ENCODE measurements around the gene OR6X1. TPM values are rescaled to one million over a fixed set of nuclear protein-coding genes. Genes with fewer than 3 reads are reported as not detected.
A peak's percentile ranks its signal among the peaks of the same experiment; 100 is the strongest.

The OR6X1 gene
- total RNA-seq, 1 experiment from 2014 or later = not detected

DNA sequence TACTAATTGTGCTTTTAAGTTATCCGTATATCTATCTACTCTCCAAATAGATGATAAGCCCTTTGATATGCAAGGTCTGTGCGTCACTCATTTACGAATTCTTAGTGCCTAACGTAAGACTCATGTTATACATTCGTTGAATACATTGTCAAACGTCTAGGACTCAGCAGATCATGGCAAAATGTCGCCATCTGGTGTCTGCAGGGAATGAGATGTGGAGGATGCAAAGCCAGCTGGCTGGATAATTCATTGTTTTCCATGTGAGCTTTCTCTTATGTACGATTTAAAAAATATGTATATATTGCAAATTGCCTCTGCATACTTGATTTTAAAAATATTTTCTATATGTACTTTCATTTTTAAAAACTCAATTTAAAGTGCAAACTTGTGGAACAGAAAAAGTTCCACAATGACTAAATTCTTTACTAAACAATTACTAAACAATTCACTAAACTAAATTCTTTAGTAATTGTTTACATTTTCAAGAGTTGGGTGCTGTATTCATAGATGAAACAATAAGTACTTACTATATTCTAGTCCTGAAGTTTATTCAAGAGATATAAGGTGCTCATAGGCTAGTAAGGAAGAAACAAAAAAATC lies 46.6 kb downstream of the OR6X1 start:
- no peaks in the 10 kb centered on the region for H3K79me2 ChIP-seq (ENCODE audit: insufficient read depth, low read length)
- no peak overlapping the region for H2BK15ac ChIP-seq (ENCODE audit: low read depth, low read length)
- H2AFZ ChIP-seq (ENCODE audit: low read length) = no peak overlapping the region
- no peak overlapping the region for H3K4ac ChIP-seq (ENCODE audit: low read depth, low read length)
- H3K18ac ChIP-seq (ENCODE audit: insufficient read length, low read depth, low read length) = no peak overlapping the region
- Mint-ChIP-seq H3K27ac (no peak overlapping the region), H3K9me3 (peaks cover 0 to 3% of the 10 kb centered on the region in 2 experiments; a peak in 3 of 5 replicates), H3K4me1 (peaks cover 11 to 14% of the 10 kb centered on the region in 2 experiments), H3K27me3 (ENCODE audit: low read depth) (no peaks in the 10 kb centered on the region), H3K4me3 (no peak overlapping the region), H3K36me3 (ENCODE audit: insufficient read depth in 1 of 3, low read depth in 3 of 3) (0 out of 7 replicates have a peak, but pooled peaks cover 0 to 3% (median 0%) of the 10 kb centered on the region in 3 experiments)
- H3K4me1 ChIP-seq (ENCODE audit: insufficient read depth, low read length) = no peaks in the 10 kb centered on the region; the same call in 1 of the 2 replicates
- H3K4me2 ChIP-seq (ENCODE audit: insufficient read depth, insufficient read length, low read length) = no peak overlapping the region
- no peak overlapping the region for H2BK120ac ChIP-seq (ENCODE audit: low read depth, low read length, poor library complexity, severe bottlenecking)
- H3K56ac ChIP-seq (ENCODE audit: insufficient read length, low read depth, low read length) = no peak overlapping the region
- no peak overlapping the region for H2BK5ac ChIP-seq (ENCODE audit: insufficient read length, low read length)
- peak; percentile 60 for DNase-seq
- no peaks in the 10 kb centered on the region for H3K27me3 ChIP-seq (ENCODE audit: insufficient read depth, low read length)
- H4K91ac ChIP-seq (ENCODE audit: insufficient read length, low read depth, low read length) = no peak overlapping the region
- no CpG with 5 or more reads among the region's 8 CpGs for WGBS (ENCODE audit: extremely low coverage, insufficient read length, low lambda C conversion rate)
- no peak overlapping the region for H3T11ph ChIP-seq (ENCODE audit: low read length)
- no peak overlapping the region for H3K14ac ChIP-seq (ENCODE audit: insufficient read depth, low read length)
- no peak overlapping the region for H3K23ac ChIP-seq (ENCODE audit: insufficient read length, low read depth, low read length)
- no peaks in the 10 kb centered on the region for H4K20me1 ChIP-seq (ENCODE audit: control insufficient read depth, insufficient read depth, insufficient read length)
- H4K8ac ChIP-seq (replicated peaks; ENCODE audit: insufficient read length, low read depth, low read length) = no peak overlapping the region
- H3K27ac ChIP-seq (ENCODE audit: insufficient read length, low read depth, low read length) = no peak overlapping the region
- H2BK12ac ChIP-seq (ENCODE audit: insufficient read length, low read depth, low read length) = no peak overlapping the region
- H3K9me3 ChIP-seq (ENCODE audit: control insufficient read depth, low read depth, low read length) = no peaks in the 10 kb centered on the region
- TF ChIP-seq, protein P1, sequence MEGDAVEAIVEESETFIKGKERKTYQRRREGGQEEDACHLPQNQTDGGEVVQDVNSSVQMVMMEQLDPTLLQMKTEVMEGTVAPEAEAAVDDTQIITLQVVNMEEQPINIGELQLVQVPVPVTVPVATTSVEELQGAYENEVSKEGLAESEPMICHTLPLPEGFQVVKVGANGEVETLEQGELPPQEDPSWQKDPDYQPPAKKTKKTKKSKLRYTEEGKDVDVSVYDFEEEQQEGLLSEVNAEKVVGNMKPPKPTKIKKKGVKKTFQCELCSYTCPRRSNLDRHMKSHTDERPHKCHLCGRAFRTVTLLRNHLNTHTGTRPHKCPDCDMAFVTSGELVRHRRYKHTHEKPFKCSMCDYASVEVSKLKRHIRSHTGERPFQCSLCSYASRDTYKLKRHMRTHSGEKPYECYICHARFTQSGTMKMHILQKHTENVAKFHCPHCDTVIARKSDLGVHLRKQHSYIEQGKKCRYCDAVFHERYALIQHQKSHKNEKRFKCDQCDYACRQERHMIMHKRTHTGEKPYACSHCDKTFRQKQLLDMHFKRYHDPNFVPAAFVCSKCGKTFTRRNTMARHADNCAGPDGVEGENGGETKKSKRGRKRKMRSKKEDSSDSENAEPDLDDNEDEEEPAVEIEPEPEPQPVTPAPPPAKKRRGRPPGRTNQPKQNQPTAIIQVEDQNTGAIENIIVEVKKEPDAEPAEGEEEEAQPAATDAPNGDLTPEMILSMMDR (conservative IDR thresholded peaks at IDR 0.05) = peak; percentile 91
- H4K5ac ChIP-seq (ENCODE audit: insufficient read length, low read depth, low read length) = no peak overlapping the region
- H3K9ac ChIP-seq (ENCODE audit: extremely low read depth, insufficient read length, low read length) = no peak overlapping the region
- no peaks in the 10 kb centered on the region for H3K79me1 ChIP-seq (ENCODE audit: insufficient read depth, low read depth, low read length, poor library complexity, severe bottlenecking)
- H3K23me2 ChIP-seq (ENCODE audit: insufficient read length, low read depth, low read length, poor library complexity, severe bottlenecking) = no peaks in the 10 kb centered on the region
- no peak overlapping the region for H2BK20ac ChIP-seq (ENCODE audit: low read depth, low read length, poor library complexity, severe bottlenecking)
- no peak overlapping the region for H2AK5ac ChIP-seq (ENCODE audit: insufficient read length, low read length)
